Measurements from ENCODE around the gene SCD5.

GRCh38 chr4:82814034-82814433 lies 15.4 kb upstream of the SCD5 start:
- TF ChIP-seq, protein P1, sequence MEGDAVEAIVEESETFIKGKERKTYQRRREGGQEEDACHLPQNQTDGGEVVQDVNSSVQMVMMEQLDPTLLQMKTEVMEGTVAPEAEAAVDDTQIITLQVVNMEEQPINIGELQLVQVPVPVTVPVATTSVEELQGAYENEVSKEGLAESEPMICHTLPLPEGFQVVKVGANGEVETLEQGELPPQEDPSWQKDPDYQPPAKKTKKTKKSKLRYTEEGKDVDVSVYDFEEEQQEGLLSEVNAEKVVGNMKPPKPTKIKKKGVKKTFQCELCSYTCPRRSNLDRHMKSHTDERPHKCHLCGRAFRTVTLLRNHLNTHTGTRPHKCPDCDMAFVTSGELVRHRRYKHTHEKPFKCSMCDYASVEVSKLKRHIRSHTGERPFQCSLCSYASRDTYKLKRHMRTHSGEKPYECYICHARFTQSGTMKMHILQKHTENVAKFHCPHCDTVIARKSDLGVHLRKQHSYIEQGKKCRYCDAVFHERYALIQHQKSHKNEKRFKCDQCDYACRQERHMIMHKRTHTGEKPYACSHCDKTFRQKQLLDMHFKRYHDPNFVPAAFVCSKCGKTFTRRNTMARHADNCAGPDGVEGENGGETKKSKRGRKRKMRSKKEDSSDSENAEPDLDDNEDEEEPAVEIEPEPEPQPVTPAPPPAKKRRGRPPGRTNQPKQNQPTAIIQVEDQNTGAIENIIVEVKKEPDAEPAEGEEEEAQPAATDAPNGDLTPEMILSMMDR (IDR thresholded peaks at IDR 0.05; ENCODE audit: low read length): no peak
- TF ChIP-seq EZH2 (IDR thresholded peaks at IDR 0.05; ENCODE audit: borderline replicate concordance, low read length): no peak
